Fibroblast of mammary gland (primary cell): ENCODE results near the gene MYO1D.
A peak's percentile ranks its signal among the peaks of the same experiment; 100 is the strongest.

ENCODE experiments used
- DNase-seq: peaks from one replicate; pipeline ENCODE4 v3.0.0-alpha.2; 2010; ENCODE audit warnings: low read depth
- H3K4me3 ChIP-seq: 2 replicates; pipeline ENCODE4 v1.5.1; 2011; ENCODE audit warnings: low read depth, mild to moderate bottlenecking, low read length, moderate library complexity; ENCODE audit not compliant: control insufficient read depth
- CTCF ChIP-seq: conservative IDR thresholded peaks from 2 replicates; pipeline ENCODE4 v1.5.1; 2011; ENCODE audit warnings: low read depth, low read length, inconsistent platforms; ENCODE audit not compliant: control insufficient read depth, insufficient read depth

MYO1D gene

GRCh38 chr17:32909787-32910369 lies 33.0 kb upstream of the MYO1D start:
- peak; percentile 88 for DNase-seq
- no peak overlapping the region for H3K4me3 ChIP-seq

DNA sequence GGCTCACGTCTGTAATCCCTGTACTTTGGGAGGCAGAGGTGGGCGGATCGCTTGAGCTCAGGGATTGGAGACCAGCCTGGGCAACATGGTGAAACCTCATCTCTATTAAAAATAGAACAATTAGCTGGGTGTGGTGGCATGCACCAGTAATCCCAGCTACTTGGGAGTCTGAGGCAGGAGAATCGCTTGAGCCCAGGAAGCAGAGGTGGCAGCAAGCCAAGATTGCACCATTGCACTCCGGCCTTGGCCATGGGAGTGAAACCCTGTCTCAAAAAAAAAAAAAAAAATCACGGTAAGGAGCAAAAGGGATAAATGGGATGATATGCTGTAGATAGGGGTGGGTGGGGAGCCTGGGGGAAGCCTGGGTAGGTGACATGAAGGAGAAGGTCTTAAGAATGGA lies 30.7 kb upstream of the MYO1D start:
- peak; percentile 11 for DNase-seq
- TF ChIP-seq CTCF: no peak
- no peak overlapping the region for H3K4me3 ChIP-seq

More at GRCh38 chr17:32909787-32910369, 33.0 kb upstream of the MYO1D start:
- peak; percentile 97 for TF ChIP-seq CTCF

GRCh38 chr17:32904891-32905290 lies 28.0 kb upstream of the MYO1D start:
- TF ChIP-seq CTCF: no peak
- no peak overlapping the region for H3K4me3 ChIP-seq
- DNase-seq: no peak

GRCh38 chr17:32903774-32904673 lies 27.1 kb upstream of the MYO1D start:
- no peak overlapping the region for H3K4me3 ChIP-seq
- no peak for TF ChIP-seq CTCF
- no peak for DNase-seq

DNA sequence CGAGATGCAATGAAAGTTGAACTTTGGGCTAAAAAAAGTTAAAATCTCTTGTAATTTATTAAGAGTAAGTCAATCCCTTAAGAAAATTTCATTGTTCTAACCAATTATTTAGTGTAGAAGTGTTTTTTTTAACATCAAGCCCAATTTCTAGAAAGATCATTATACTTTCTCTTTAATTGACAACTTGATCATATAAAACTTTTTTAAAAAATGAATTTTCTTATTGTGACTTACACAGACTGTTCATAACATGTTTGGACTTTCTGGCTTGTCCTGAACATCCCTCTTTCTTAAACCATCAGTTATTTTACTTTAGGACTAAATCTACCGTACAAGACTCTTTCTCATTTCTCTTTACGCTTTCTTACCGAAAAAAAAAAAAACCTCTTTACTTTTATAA lies 24.8 kb upstream of the MYO1D start:
- TF ChIP-seq CTCF: no peak
- H3K4me3 ChIP-seq: no peak overlapping the region
- DNase-seq: no peak

- DNase-seq: no peak
- no peak for TF ChIP-seq CTCF
- H3K4me3 ChIP-seq: no peak overlapping the region
Measured at GRCh38 chr17:32899236-32900013, 22.5 kb upstream of the MYO1D start.
